Peyer's patch (tissue), 4 donors: ENCODE results near the gene NCKAP5L.

Experiments used
- POLR2A ChIP-seq, 2 donors: fragments of 450-650 bp; IDR thresholded peaks; one replicate each; pipeline ENCODE4 v1.5.1; 2017; ENCODE audit warnings: antibody characterized with exemption in 2 of 2, mild to moderate bottlenecking in 2 of 2, moderate library complexity in 2 of 2
- TF ChIP-seq, protein P1 (sequence below), 6 experiments: fragments of 450-650 bp in 4 of 6; fragments of 200-600 bp in 2 of 6; sonication (generic) in 1 of 6; IDR thresholded peaks; one replicate each; pipeline ENCODE4 v1.5.1; 2017 to 2019; ENCODE audit warnings: antibody characterized with exemption in 6 of 6, mild to moderate bottlenecking in 3 of 6, moderate library complexity in 1 of 6

- no peak for TF ChIP-seq POLR2A (IDR thresholded peaks at IDR 0.05)
- TF ChIP-seq, protein P1, sequence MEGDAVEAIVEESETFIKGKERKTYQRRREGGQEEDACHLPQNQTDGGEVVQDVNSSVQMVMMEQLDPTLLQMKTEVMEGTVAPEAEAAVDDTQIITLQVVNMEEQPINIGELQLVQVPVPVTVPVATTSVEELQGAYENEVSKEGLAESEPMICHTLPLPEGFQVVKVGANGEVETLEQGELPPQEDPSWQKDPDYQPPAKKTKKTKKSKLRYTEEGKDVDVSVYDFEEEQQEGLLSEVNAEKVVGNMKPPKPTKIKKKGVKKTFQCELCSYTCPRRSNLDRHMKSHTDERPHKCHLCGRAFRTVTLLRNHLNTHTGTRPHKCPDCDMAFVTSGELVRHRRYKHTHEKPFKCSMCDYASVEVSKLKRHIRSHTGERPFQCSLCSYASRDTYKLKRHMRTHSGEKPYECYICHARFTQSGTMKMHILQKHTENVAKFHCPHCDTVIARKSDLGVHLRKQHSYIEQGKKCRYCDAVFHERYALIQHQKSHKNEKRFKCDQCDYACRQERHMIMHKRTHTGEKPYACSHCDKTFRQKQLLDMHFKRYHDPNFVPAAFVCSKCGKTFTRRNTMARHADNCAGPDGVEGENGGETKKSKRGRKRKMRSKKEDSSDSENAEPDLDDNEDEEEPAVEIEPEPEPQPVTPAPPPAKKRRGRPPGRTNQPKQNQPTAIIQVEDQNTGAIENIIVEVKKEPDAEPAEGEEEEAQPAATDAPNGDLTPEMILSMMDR (IDR thresholded peaks at IDR 0.05), result no peak
These were observed 3.5 kb upstream of the NCKAP5L start for GRCh38 chr12:49831717-49832116.
